HCT116 (cell line): ENCODE measurements around the gene RPL10. TPM values are rescaled to one million over a fixed set of nuclear protein-coding genes. Genes with fewer than 3 reads are reported as not detected.
"Not testable (repeated sequence)": the region's sequence is repeated elsewhere in the genome, so short reads cannot be mapped to it uniquely, and the experiment has no call there.

Experiments
- ATAC-seq: fragments of 200-7000 bp; cut with Tn5 transposase; 2 replicates; pipeline ENCODE4 v1.9.1; 2020; ENCODE audit warnings: mild to moderate bottlenecking, moderate library complexity
- BruUV-seq: library from RNA; stranded (reverse); fragments of 400-500 nt; replicated peaks from 2 replicates; lab custom pipeline; 2021; lab: Mats Ljungman, UMichigan
- CTCF ChIA-PET: fragments of 300-600 bp; sonication (Branson Sonifier 250); formaldehyde crosslinking; loops from one replicate; lab custom pipeline; 2021; ENCODE audit warnings: antibody characterized with exemption; lab: Charles Lee
- POLR2A ChIA-PET: fragments of 300-600, 350-600 bp; sonication (Branson Sonifier 250); formaldehyde crosslinking; loops from one replicate; lab custom pipeline; 2021; ENCODE audit warnings: antibody characterized with exemption; lab: Charles Lee
- RAD21 ChIA-PET, 2 experiments: fragments of 300-600 bp; sonication (Branson Sonifier 250); formaldehyde crosslinking; loops; one replicate each; lab custom pipeline; 2023; ENCODE audit warnings: low total read pairs in 2 of 2; ENCODE audit not compliant: uncharacterized antibody in 2 of 2, unreplicated experiment in 2 of 2, low non-redundant PET in 1 of 2; lab: Charles Lee
- DNase-seq: peaks from one replicate; pipeline ENCODE4 v3.0.0-alpha.2; 2010; ENCODE audit warnings: low read depth, low spot score
- H2AFZ ChIP-seq: fragments of 200-600 bp; shearing (Covaris generic), sonication (generic); 2 replicates; pipeline ENCODE4 v1.6.1; 2017; ENCODE audit warnings: low read depth, mixed run types, mixed read lengths, antibody characterized with exemption, low read length; ENCODE audit not compliant: poor library complexity, severe bottlenecking
- H3K27ac ChIP-seq: 2 replicates; pipeline ENCODE4 v1.5.1; 2012; ENCODE audit warnings: low read depth, low read length
- H3K27me3 ChIP-seq: fragments of 200-600 bp; sonication (generic); 2 replicates; pipeline ENCODE4 v1.6.1; 2016; ENCODE audit warnings: mixed run types, low read length, mixed read lengths; ENCODE audit not compliant: insufficient read depth
- H3K36me3 ChIP-seq, 2 experiments: fragments of 200-500 bp in 1 of 2; fragments of 200-600 bp in 1 of 2; sonication (Bioruptor generic) in 1 of 2; sonication (generic) in 1 of 2; 2 replicates each; pipeline versions ENCODE4 v1.5.1 to v1.6.1; 2014 to 2016; ENCODE audit warnings: low read length in 2 of 2, inconsistent platforms in 1 of 2, mixed read lengths in 1 of 2, mixed run types in 1 of 2; ENCODE audit not compliant: insufficient read depth in 2 of 2, control insufficient read depth in 1 of 2
- H3K4me1 ChIP-seq, 2 experiments: fragments of 200-600 bp in 1 of 2; sonication (generic) in 1 of 2; 2 replicates each; pipeline versions ENCODE4 v1.5.1 to v1.6.1; 2012 to 2017; ENCODE audit warnings: low read length in 2 of 2, inconsistent platforms in 1 of 2, mild to moderate bottlenecking in 1 of 2, mixed read lengths in 1 of 2, mixed run types in 1 of 2, moderate library complexity in 1 of 2; ENCODE audit not compliant: insufficient read depth in 2 of 2, control insufficient read depth in 1 of 2
- H3K4me2 ChIP-seq: fragments of 200-600 bp; sonication (generic); 2 replicates; pipeline ENCODE4 v1.6.1; 2017; ENCODE audit warnings: mixed run types, low read length, mixed read lengths
- H3K4me3 ChIP-seq, 2 experiments: fragments of 200-600 bp in 1 of 2; sonication (generic) in 1 of 2; replicated peaks in 1 of 2; 2 replicates each; pipeline ENCODE4 v1.5.1; 2011 to 2016; ENCODE audit warnings: low read length in 2 of 2, control low read depth in 1 of 2, low read depth in 1 of 2, mild to moderate bottlenecking in 1 of 2, mixed read lengths in 1 of 2, mixed run types in 1 of 2
- H3K79me2 ChIP-seq: fragments of 200-600 bp; sonication (generic); 2 replicates; pipeline ENCODE4 v1.6.1; 2017; ENCODE audit warnings: mild to moderate bottlenecking, mixed run types, low read length, moderate library complexity, mixed read lengths; ENCODE audit not compliant: insufficient read depth
- H3K9ac ChIP-seq: fragments of 200-600 bp; sonication (generic); 2 replicates; pipeline ENCODE4 v1.6.1; 2016; ENCODE audit warnings: low read length, mixed read lengths
- H3K9me2 ChIP-seq: fragments of 200-600 bp; sonication (generic), shearing (Covaris generic); 2 replicates; pipeline ENCODE4 v1.6.1; 2017; ENCODE audit warnings: mixed run types, mild to moderate bottlenecking, moderate library complexity; ENCODE audit not compliant: insufficient read depth
- H3K9me3 ChIP-seq, 2 experiments: fragments of 200-500 bp in 1 of 2; fragments of 200-600 bp in 1 of 2; sonication (Bioruptor generic) in 1 of 2; sonication (generic) in 1 of 2; 2 replicates each; pipeline ENCODE4 v1.6.1; 2014 to 2017; ENCODE audit warnings: low read length in 2 of 2, mixed read lengths in 2 of 2, inconsistent platforms in 1 of 2, low read depth in 1 of 2, mild to moderate bottlenecking in 1 of 2, mixed run types in 1 of 2, moderate library complexity in 1 of 2; ENCODE audit not compliant: control insufficient read depth in 1 of 2, insufficient read depth in 1 of 2
- H4K20me1 ChIP-seq: fragments of 200-600 bp; sonication (generic), shearing (Covaris generic); 2 replicates; pipeline ENCODE4 v1.6.1; 2017; ENCODE audit warnings: mixed run types, mild to moderate bottlenecking, moderate library complexity; ENCODE audit not compliant: insufficient read depth
- CEBPB ChIP-seq: IDR thresholded peaks from 2 replicates; pipeline ENCODE4 v1.6.1; 2012; ENCODE audit warnings: low read depth
- intact Hi-C: fragments of 100-400 bp; cut with micrococcal nuclease; formaldehyde crosslinking; loops from 2 replicates; pipeline ENCODE4 v1.10.0; 2022
- total RNA-seq: library from RNA; stranded (reverse); gene quantifications from one replicate; pipeline ENCODE4 v1.2.1, GENCODE V29; 2021; ENCODE audit not compliant: unreplicated experiment
- TF ChIP-seq, protein P1 (sequence below), 3 experiments: fragments of 200-600 bp in 1 of 3; sonication (generic) in 1 of 3; IDR thresholded peaks in 2 of 3; conservative IDR thresholded peaks in 1 of 3; 2 replicates each; pipeline ENCODE4 v1.5.1; 2012 to 2017; ENCODE audit warnings: low read depth in 2 of 3, low read length in 2 of 3, antibody characterized with exemption in 1 of 3, borderline replicate concordance in 1 of 3, control low read depth in 1 of 3, mild to moderate bottlenecking in 1 of 3, mixed read lengths in 1 of 3, mixed run types in 1 of 3, moderate library complexity in 1 of 3; ENCODE audit not compliant: insufficient read depth in 1 of 3

Gene RPL10
- total RNA-seq, 1 experiment from 2014 or later = 3,069 TPM

- H4K20me1 ChIP-seq = no peaks in the 10 kb centered on the region
- DNase-seq = no peak
- ChIA-PET CTCF (interaction anchor here (1.0 kb wide), 1 partner anchor 11 kb away, joined by 3 read pairs; no protein-coding TSS in a partner anchor), POLR2A (interaction anchor here (0.9 to 1.2 kb wide), 2 partner anchors 13 to 456 kb away, joined by 3 to 4 read pairs; no protein-coding TSS in a partner anchor)
- H3K9me2 ChIP-seq = no peaks in the 10 kb centered on the region
- no peaks in the 10 kb centered on the region for H3K9me3 ChIP-seq
- intact Hi-C loops = no loop called here
- H2AFZ ChIP-seq = no peak overlapping the region
- H3K36me3 ChIP-seq = peaks cover 0 to 4% of the 10 kb centered on the region in 2 experiments; a peak in 2 of 4 replicates
- H3K79me2 ChIP-seq = peaks cover 22% of the 10 kb centered on the region
- TF ChIP-seq CEBPB = no peak
- TF ChIP-seq, protein P1, sequence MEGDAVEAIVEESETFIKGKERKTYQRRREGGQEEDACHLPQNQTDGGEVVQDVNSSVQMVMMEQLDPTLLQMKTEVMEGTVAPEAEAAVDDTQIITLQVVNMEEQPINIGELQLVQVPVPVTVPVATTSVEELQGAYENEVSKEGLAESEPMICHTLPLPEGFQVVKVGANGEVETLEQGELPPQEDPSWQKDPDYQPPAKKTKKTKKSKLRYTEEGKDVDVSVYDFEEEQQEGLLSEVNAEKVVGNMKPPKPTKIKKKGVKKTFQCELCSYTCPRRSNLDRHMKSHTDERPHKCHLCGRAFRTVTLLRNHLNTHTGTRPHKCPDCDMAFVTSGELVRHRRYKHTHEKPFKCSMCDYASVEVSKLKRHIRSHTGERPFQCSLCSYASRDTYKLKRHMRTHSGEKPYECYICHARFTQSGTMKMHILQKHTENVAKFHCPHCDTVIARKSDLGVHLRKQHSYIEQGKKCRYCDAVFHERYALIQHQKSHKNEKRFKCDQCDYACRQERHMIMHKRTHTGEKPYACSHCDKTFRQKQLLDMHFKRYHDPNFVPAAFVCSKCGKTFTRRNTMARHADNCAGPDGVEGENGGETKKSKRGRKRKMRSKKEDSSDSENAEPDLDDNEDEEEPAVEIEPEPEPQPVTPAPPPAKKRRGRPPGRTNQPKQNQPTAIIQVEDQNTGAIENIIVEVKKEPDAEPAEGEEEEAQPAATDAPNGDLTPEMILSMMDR (IDR thresholded peaks at IDR 0.05 in 2 of 3, conservative IDR thresholded peaks at IDR 0.05 in 1 of 3; ENCODE audit: borderline replicate concordance in 1 of 3, insufficient read depth in 1 of 3, low read depth in 2 of 3, low read length in 2 of 3) = peak in 2 of 3 experiments; percentile 26 to 44; a peak in 3 of 6 replicates
- TF ChIP-seq, all 23 proteins: peak for 1
- H3K9ac ChIP-seq = no peak overlapping the region
- no peak overlapping the region for H3K4me2 ChIP-seq
- BruUV-seq = no TSS peak
- no peak overlapping the region for H3K4me3 ChIP-seq
- H3K4me1 ChIP-seq = peaks cover 3 to 15% of the 10 kb centered on the region in 2 experiments; a peak in 2 of 4 replicates
- RAD21 ChIA-PET = no interaction called here
- no peak for ATAC-seq
- no peaks in the 10 kb centered on the region for H3K27me3 ChIP-seq
- no peak overlapping the region for H3K27ac ChIP-seq
These were observed 13.8 kb upstream of the RPL10 start for GRCh38 chrX:154384284-154384892.

DNA sequence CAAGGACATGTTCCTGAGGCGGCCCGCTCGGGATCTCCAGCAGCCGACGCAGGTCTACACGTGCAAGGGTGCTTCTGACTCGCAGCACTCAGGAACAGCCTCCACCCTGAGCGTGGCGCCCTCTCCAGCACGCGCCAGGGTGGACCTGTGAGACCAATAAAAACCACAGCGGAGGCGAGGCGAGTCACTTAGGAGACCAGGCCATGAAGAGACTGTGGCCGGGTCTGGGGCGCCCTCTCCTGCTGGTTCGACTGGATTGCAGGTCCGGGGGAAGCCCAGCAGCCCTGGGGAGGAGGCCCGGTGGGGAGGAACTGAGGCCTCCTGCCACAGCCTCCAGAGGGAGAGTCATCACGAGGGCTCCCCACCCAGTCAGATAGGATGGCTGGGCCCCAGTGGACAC, 10.1 kb upstream of the RPL10 start:
- DNase-seq, POLR2A ChIA-PET, H3K27ac ChIP-seq, intact Hi-C loops, H3K4me3 ChIP-seq, H3K9me3 ChIP-seq, BruUV-seq, H3K4me1 ChIP-seq, CTCF ChIA-PET, H3K36me3 ChIP-seq, H2AFZ ChIP-seq, H3K9ac ChIP-seq, H3K4me2 ChIP-seq, H3K9me2 ChIP-seq, H3K27me3 ChIP-seq, RAD21 ChIA-PET, H3K79me2 ChIP-seq, H4K20me1 ChIP-seq: not testable (repeated sequence)
- ATAC-seq = peak; percentile 44

DNA sequence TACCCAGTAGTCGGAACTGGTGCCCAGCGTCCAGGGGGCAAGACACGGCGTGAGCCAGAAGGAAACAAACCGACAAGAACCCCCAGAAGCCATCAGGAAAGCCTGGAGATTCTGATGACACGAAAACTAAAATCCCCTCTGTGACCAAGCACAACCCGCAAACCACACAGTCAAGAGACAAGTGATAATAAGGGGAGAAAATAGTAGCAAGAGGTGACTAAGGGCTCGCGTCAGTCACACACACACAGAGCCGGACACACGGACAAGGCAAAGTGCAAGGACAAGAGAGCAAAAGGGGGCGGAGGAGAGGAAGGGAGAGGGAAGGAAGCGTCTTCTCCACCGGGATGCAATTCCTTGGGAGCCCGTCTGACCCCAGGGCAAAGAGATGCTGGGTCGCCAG, 9.5 kb upstream of the RPL10 start:
- RAD21 ChIA-PET, H3K36me3 ChIP-seq, H3K4me2 ChIP-seq, H3K4me3 ChIP-seq, H3K4me1 ChIP-seq, intact Hi-C loops, DNase-seq, H3K27me3 ChIP-seq, BruUV-seq, ATAC-seq, H3K79me2 ChIP-seq, CTCF ChIA-PET, H2AFZ ChIP-seq, H3K9me2 ChIP-seq, H3K27ac ChIP-seq, POLR2A ChIA-PET, H3K9me3 ChIP-seq, H4K20me1 ChIP-seq, H3K9ac ChIP-seq: not testable (repeated sequence)
